Glomerular endothelial cell (primary cell): Measurements from ENCODE around the gene XRCC1. TPM values are rescaled to one million over a fixed set of nuclear protein-coding genes. Genes with fewer than 3 reads are reported as not detected.
"Not testable (repeated sequence)": the region's sequence is repeated elsewhere in the genome, so short reads cannot be mapped to it uniquely, and the experiment has no call there.

Source experiments
- DNase-seq: peaks from one replicate; pipeline ENCODE4 v3.0.0-alpha.2; 2011; ENCODE audit warnings: low read depth, low spot score; ENCODE audit errors: extremely low read depth
- total RNA-seq: library from RNA; depleted of rRNA; stranded (reverse); fragments of >200 nt; gene quantifications from 2 replicates; pipeline ENCODE4 v1.2.3, GENCODE V29; 2015

XRCC1 gene
- total RNA-seq, 1 donor from 2014 or later: 34.3 TPM

GRCh38 chr19:43547926-43548325, 27.4 kb downstream of the XRCC1 start:
- DNase-seq: not testable (repeated sequence)

GRCh38 chr19:43546581-43546980, 28.7 kb downstream of the XRCC1 start:
- no peak for DNase-seq

- DNase-seq: no peak
These were observed 29.3 kb downstream of the XRCC1 start for GRCh38 chr19:43545981-43546380.

GRCh38 chr19:43545276-43545675, 30.1 kb downstream of the XRCC1 start:
- no peak for DNase-seq

- DNase-seq: no peak
These were observed 31.2 kb downstream of the XRCC1 start for GRCh38 chr19:43544077-43544476.

GRCh38 chr19:43541920-43542650, 33.2 kb downstream of the XRCC1 start:
- no peak for DNase-seq

- no peak for DNase-seq
These were observed 34.9 kb downstream of the XRCC1 start for GRCh38 chr19:43540381-43540780.

- DNase-seq: no peak
These were observed 36.4 kb downstream of the XRCC1 start for GRCh38 chr19:43538922-43539321.

- DNase-seq: no peak
These were observed 40.2 kb downstream of the XRCC1 start for GRCh38 chr19:43534816-43535761.

GRCh38 chr19:43534305-43534815, 41.0 kb downstream of the XRCC1 start:
- no peak for DNase-seq

GRCh38 chr19:43533546-43534304, 41.6 kb downstream of the XRCC1 start:
- peak; percentile 94 for DNase-seq

- DNase-seq: no peak
These were observed 42.3 kb downstream of the XRCC1 start, which contains the start of gene ZNF575 for GRCh38 chr19:43532962-43533545. ZNF575 (plus strand) TSS chr19:43533188; CDS start chr19:43534423, 1,235 bp downstream.

GRCh38 chr19:43532571-43532961, 42.8 kb downstream of the XRCC1 start:
- DNase-seq: no peak

GRCh38 chr19:43527860-43528622, 47.3 kb downstream of the XRCC1 start:
- no peak for DNase-seq

GRCh38 chr19:43526884-43527859, 48.2 kb downstream of the XRCC1 start, which contains the start of gene ETHE1:
ETHE1 (minus strand) TSS chr19:43527201; CDS start chr19:43527177, 24 bp downstream.
- no peak for DNase-seq

GRCh38 chr19:43525836-43526771, 49.2 kb downstream of the XRCC1 start:
- DNase-seq: no peak
